Measurements from ENCODE around the gene NPRL2. TPM values are rescaled to one million over a fixed set of nuclear protein-coding genes. Genes with fewer than 3 reads are reported as not detected.

Gene NPRL2
- total RNA-seq, 1 donor = 19.7 TPM

DNA sequence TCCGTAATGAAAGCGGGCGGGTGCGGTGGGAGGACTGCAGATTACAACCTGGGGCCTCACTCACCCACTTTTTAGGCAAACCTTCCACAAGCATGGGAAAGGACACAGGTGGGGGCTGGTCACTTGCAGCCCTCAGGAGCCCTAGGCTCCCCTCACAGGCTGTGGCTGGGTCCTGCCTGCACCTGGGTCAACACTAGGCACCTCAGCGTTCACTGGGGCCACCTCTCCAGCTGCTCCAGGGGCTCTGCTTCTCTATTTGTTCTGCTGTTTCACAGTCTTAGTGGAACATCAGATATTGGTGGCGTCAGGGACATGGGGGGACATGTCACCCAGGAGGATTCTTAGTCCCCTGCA is 38.8 kb upstream of the NPRL2 start:
- no peak overlapping the region for H3K4me3 ChIP-seq (ENCODE audit: low read depth, low read length)
- no peak for DNase-seq (ENCODE audit: low read depth)
- TF ChIP-seq CTCF (IDR thresholded peaks at IDR 0.05; ENCODE audit: insufficient read depth, low read length) = no peak

DNA sequence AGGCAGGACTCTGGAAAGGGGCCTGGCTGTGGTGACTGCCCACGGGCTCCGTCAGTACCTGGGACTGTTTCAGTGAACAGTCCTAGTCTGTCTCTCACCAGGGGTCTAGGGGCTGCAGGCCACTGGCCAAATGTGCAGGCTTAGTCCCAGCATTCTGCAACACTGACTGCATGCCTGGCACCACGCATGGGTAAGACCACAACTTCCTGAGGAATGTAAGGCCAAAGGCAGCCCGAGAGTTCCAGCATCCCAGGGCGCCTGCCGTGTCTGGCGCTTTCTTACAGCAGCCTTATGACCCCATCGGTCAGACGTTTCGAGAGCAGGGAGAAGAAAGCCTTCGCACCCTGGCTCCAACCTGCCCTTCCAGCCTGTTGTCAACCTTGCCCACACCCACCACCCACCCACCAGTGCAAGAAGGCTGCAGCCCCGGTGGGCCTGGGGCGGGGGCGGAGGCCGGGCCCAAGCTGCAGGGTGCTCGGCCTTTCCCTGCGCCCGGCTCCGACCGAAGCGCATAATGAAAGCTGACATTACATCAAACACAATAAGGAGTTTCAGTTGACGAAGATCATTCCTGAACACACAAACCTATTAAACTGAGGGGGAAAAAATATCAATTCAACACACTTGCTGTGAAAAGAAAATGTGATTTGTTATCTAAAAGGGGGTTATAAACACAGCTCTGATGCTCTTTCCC is 38.3 kb upstream of the NPRL2 start:
- TF ChIP-seq CTCF (IDR thresholded peaks at IDR 0.05; ENCODE audit: insufficient read depth, low read length) = no peak
- no peak overlapping the region for H3K4me3 ChIP-seq (ENCODE audit: low read depth, low read length)
- no peak for DNase-seq (ENCODE audit: low read depth)

GRCh38 chr3:50388016-50388719 is 37.6 kb upstream of the NPRL2 start:
- H3K4me3 ChIP-seq (ENCODE audit: low read depth, low read length) = no peak overlapping the region
- TF ChIP-seq CTCF (IDR thresholded peaks at IDR 0.05; ENCODE audit: insufficient read depth, low read length) = no peak
- no peak for DNase-seq (ENCODE audit: low read depth)

GRCh38 chr3:50385754-50386153 is 35.2 kb upstream of the NPRL2 start:
- no peak for DNase-seq (ENCODE audit: low read depth)
- no peak for TF ChIP-seq CTCF (IDR thresholded peaks at IDR 0.05; ENCODE audit: insufficient read depth, low read length)
- H3K4me3 ChIP-seq (ENCODE audit: low read depth, low read length) = no peak overlapping the region

- DNase-seq (ENCODE audit: low read depth) = no peak
- no peak for TF ChIP-seq CTCF (IDR thresholded peaks at IDR 0.05; ENCODE audit: insufficient read depth, low read length)
Measured at GRCh38 chr3:50383750-50384149, 33.2 kb upstream of the NPRL2 start.

DNA sequence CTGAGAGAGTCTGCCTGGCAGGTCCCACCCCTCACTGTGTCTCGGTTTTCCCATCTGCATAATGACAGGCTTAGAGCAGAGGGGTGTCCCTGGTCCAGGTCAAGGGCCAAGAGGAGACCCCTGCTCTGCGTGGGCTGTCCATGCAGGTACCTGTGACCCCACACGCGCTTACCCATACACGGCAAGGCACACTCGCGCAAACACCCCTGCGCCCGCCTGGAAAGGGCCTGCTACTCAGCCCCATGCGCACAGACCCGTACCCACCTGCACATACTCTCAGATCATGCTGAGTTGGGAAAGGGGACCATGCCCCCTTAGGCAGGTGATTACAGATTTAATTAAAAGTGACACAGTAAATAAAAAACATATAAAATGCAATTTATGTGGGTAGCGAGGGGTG is 32.1 kb upstream of the NPRL2 start:
- TF ChIP-seq CTCF (IDR thresholded peaks at IDR 0.05; ENCODE audit: insufficient read depth, low read length) = no peak
- no peak for DNase-seq (ENCODE audit: low read depth)
- H3K4me3 ChIP-seq (ENCODE audit: low read depth, low read length) = no peak overlapping the region

More at GRCh38 chr3:50383750-50384149, 33.2 kb upstream of the NPRL2 start:
- H3K4me3 ChIP-seq (ENCODE audit: low read depth, low read length) = no peak overlapping the region

All from fibroblast of the aortic adventitia (primary cell).